ENCODE measurements around the gene LARGE1.

GRCh38 chr22:33456511-33456910, 463.8 kb downstream of the LARGE1 start:
- TF ChIP-seq SREBF2 (CRISPR knock-in tag; IDR thresholded peaks at IDR 0.05) (no peak), PRPF4 (IDR thresholded peaks at IDR 0.05; ENCODE audit: insufficient read depth, low read depth, low read length, poor library complexity, severe bottlenecking) (no peak), CTCF (IDR thresholded peaks at IDR 0.05 in 2 of 3, conservative IDR thresholded peaks at IDR 0.05 in 1 of 3; ENCODE audit: insufficient read depth in 2 of 3, low read depth in 1 of 3, low read length in 3 of 3) (no peak), EP300 (IDR thresholded peaks at IDR 0.05; ENCODE audit: low read length) (no peak)

All from K562 (cell line).